Activated CD4-positive, alpha-beta T cell treated with anti-CD3 and anti-CD28 coated beads, Interleukin-2, amount 50 U/mL, for 16 hours (primary cell): ENCODE data around the gene GRM8.

Experiments
- DNase-seq: peaks from one replicate; pipeline ENCODE4 v3.0.0-alpha.2; 2020

The GRM8 gene

DNA sequence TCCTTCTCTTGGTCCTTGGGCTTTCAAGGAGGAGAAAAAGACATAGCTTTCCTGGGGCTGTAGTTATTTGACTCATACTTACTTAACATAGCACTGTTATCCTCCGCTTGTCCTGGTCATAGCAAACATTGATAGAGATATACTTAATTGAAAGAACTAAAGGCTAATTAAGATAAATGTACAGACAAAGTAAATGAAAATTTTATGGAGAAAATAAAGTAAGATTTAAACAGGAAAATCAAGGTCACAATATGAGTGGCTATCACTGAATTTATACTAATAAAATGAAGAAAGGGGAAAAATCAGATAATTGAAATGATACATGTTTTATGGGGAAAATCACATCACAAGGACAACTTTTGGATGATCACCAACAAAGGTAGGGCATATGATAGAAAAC, 849.7 kb downstream of the GRM8 start:
- no peak for DNase-seq

- no peak for DNase-seq
These were observed 850.8 kb downstream of the GRM8 start for GRCh38 chr7:126401918-126402317.

- no peak for DNase-seq
These were observed 853.8 kb downstream of the GRM8 start for GRCh38 chr7:126398851-126399529.

DNA sequence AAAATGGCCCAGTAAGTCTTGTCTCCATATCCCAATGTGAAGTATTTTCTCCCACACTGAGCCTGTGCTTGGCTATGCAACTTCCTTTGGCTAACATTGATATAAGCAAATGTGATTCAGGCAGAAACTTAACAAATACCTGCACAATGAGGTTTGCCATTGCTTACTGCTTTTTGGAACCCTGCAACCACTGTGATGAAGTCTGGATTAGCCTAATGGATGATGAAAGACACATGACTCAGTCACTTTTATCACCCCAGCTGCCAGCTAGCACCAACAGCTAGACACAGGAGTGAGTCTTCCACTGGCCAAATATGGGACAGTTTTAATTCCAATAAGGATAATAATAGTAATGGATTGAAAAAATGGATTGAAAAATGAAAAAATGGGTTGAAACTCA, 854.5 kb downstream of the GRM8 start:
- no peak for DNase-seq

DNA sequence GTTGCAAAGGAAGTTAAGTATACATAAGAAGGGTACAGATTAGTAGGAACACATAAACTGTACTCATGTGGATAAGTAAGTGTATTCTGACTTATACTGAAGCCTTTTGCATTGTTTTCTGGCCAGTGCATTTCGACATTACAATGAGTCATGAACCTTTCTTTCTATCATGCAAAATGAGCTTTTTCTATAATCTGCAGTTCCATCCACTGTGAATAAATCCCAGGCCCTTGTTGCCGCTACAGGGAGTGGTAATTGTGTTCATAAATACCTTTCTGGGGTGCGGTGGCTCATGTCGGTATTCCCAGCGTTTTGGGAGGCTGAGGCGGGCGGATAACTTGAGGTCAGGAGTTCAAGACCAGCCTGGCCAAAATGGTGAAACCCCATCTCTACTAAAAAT, 858.3 kb downstream of the GRM8 start:
- DNase-seq, result no peak
